BE2C (cell line): ENCODE data around the gene LPCAT3.

Experiments used
- DNase-seq: peaks from one replicate; pipeline ENCODE4 v3.0.0-alpha.2; 2020
- H3K27me3 ChIP-seq: fragments of 250-450 bp; sonication (Bioruptor Pico); 2 replicates; pipeline ENCODE4 v1.5.1; 2020; ENCODE audit warnings: mild to moderate bottlenecking
- H3K36me3 ChIP-seq: fragments of 250-450 bp; sonication (Bioruptor Pico); 2 replicates; pipeline ENCODE4 v1.5.1; 2020; ENCODE audit warnings: mild to moderate bottlenecking
- H3K4me1 ChIP-seq: fragments of 250-450 bp; sonication (Bioruptor Pico); 2 replicates; pipeline ENCODE4 v1.5.1; 2020
- H3K4me3 ChIP-seq: 2 replicates; pipeline ENCODE4 v1.5.1; 2011; ENCODE audit warnings: low read depth, low read length
- H3K9me3 ChIP-seq: fragments of 250-450 bp; sonication (Bioruptor Pico); 2 replicates; pipeline ENCODE4 v1.5.1; 2020
- TF ChIP-seq, protein P1 (sequence below): IDR thresholded peaks from 2 replicates; pipeline ENCODE4 v1.5.1; 2012; ENCODE audit warnings: mild to moderate bottlenecking, low read depth, low read length

Gene LPCAT3

DNA sequence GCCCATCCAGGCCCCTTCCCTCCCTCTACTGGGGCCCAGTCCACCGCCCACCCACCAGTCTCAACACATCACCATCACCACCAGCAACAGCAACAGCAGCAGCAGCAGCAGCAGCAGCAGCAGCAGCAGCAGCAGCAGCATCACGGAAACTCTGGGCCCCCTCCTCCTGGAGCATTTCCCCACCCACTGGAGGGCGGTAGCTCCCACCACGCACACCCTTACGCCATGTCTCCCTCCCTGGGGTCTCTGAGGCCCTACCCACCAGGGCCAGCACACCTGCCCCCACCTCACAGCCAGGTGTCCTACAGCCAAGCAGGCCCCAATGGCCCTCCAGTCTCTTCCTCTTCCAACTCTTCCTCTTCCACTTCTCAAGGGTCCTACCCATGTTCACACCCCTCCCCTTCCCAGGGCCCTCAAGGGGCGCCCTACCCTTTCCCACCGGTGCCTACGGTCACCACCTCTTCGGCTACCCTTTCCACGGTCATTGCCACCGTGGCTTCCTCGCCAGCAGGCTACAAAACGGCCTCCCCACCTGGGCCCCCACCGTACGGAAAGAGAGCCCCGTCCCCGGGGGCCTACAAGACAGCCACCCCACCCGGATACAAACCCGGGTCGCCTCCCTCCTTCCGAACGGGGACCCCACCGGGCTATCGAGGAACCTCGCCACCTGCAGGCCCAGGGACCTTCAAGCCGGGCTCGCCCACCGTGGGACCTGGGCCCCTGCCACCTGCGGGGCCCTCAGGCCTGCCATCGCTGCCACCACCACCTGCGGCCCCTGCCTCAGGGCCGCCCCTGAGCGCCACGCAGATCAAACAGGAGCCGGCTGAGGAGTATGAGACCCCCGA is 81.4 kb downstream of the LPCAT3 start:
- Histone ChIP-seq H3K36me3 (peaks cover 39% of the 10 kb centered on the region), H3K4me1 (peaks cover 3% of the 10 kb centered on the region; the same call in 1 of the 2 replicates), H3K27me3 (no peaks in the 10 kb centered on the region), H3K9me3 (no peaks in the 10 kb centered on the region), H3K4me3 (peak overlapping the region; percentile 86)
- peak; percentile 46 for DNase-seq
- TF ChIP-seq, protein P1, sequence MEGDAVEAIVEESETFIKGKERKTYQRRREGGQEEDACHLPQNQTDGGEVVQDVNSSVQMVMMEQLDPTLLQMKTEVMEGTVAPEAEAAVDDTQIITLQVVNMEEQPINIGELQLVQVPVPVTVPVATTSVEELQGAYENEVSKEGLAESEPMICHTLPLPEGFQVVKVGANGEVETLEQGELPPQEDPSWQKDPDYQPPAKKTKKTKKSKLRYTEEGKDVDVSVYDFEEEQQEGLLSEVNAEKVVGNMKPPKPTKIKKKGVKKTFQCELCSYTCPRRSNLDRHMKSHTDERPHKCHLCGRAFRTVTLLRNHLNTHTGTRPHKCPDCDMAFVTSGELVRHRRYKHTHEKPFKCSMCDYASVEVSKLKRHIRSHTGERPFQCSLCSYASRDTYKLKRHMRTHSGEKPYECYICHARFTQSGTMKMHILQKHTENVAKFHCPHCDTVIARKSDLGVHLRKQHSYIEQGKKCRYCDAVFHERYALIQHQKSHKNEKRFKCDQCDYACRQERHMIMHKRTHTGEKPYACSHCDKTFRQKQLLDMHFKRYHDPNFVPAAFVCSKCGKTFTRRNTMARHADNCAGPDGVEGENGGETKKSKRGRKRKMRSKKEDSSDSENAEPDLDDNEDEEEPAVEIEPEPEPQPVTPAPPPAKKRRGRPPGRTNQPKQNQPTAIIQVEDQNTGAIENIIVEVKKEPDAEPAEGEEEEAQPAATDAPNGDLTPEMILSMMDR = no peak

DNA sequence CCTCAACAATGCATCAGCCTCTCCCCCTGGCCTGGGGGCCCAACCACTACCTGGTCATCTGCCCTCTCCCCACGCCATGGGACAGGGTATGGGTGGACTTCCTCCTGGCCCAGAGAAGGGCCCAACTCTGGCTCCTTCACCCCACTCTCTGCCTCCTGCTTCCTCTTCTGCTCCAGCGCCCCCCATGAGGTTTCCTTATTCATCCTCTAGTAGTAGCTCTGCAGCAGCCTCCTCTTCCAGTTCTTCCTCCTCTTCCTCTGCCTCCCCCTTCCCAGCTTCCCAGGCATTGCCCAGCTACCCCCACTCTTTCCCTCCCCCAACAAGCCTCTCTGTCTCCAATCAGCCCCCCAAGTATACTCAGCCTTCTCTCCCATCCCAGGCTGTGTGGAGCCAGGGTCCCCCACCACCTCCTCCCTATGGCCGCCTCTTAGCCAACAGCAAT is 82.1 kb downstream of the LPCAT3 start:
- Histone ChIP-seq H3K4me1 (peaks cover 3% of the 10 kb centered on the region; the same call in 1 of the 2 replicates), H3K36me3 (peaks cover 35% of the 10 kb centered on the region), H3K9me3 (no peaks in the 10 kb centered on the region), H3K4me3 (no peak overlapping the region), H3K27me3 (no peaks in the 10 kb centered on the region)
- DNase-seq = no peak
- TF ChIP-seq, protein P1 = no peak

DNA sequence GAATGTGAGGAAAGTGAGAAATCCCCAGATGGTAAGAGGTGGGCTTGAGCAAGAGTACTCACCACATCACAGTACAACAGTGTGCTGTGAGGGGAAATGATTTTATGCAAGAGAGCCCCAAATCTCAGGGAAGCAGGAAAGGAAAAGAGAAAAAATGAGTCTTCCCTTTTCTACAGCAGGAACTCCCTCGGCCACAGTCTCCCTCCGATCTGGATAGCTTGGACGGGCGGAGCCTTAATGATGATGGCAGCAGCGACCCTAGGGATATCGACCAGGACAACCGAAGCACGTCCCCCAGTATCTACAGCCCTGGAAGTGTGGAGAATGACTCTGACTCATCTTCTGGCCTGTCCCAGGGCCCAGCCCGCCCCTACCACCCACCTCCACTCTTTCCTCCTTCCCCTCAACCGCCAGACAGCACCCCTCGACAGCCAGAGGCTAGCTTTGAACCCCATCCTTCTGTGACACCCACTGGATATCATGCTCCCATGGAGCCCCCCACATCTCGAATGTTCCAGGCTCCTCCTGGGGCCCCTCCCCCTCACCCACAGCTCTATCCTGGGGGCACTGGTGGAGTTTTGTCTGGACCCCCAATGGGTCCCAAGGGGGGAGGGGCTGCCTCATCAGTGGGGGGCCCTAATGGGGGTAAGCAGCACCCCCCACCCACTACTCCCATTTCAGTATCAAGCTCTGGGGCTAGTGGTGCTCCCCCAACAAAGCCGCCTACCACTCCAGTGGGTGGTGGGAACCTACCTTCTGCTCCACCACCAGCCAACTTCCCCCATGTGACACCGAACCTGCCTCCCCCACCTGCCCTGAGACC is 82.7 kb downstream of the LPCAT3 start:
- Histone ChIP-seq H3K27me3 (no peaks in the 10 kb centered on the region), H3K4me1 (peaks cover 3% of the 10 kb centered on the region; the same call in 1 of the 2 replicates), H3K9me3 (no peaks in the 10 kb centered on the region), H3K4me3 (no peak overlapping the region), H3K36me3 (peaks cover 37% of the 10 kb centered on the region)
- no peak for DNase-seq
- TF ChIP-seq, protein P1 = no peak

DNA sequence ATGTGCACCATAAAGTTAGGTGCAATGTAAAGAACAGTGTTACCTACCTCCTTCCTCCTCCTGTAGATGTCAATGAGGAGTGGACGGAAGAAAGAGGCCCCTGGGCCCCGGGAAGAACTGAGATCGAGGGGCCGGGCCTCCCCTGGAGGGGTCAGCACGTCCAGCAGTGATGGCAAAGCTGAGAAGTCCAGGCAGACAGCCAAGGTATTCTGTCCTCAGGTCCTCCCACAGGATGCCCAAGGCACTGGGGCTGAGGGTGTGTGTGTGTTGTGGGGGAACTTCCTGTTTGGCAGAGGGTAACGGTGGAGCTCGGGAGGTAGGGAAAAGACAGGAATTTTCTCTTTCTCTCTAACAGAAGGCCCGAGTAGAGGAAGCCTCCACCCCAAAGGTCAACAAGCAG is 84.2 kb downstream of the LPCAT3 start:
- TF ChIP-seq, protein P1 = no peak
- DNase-seq = no peak
- Histone ChIP-seq H3K9me3 (no peaks in the 10 kb centered on the region), H3K4me3 (no peak overlapping the region), H3K4me1 (peaks cover 9% of the 10 kb centered on the region), H3K36me3 (peaks cover 36% of the 10 kb centered on the region), H3K27me3 (no peaks in the 10 kb centered on the region)

DNA sequence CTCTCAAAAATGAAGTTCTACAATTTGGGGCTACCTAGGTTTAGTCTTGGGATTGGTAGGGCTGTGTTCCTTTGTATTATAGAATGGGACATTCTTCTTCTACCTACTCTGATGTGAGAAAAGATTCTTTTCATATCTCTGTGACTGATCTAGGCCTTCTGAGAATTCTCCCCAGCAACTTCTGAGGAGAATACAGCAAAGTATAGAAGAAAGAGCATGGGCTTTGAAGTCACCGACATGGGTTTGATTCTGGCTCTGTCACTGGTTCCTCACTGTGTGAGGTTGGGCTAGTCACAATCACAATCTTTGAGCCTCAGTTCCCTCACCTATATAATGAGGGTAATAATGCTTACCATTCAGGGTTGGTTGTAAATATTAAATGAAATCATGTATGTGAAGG is 85.5 kb downstream of the LPCAT3 start:
- no peak for DNase-seq
- no peak overlapping the region for H3K4me3 ChIP-seq
- TF ChIP-seq, protein P1 = no peak
- H3K36me3 ChIP-seq = peaks cover 32% of the 10 kb centered on the region
- H3K4me1 ChIP-seq = peaks cover 9% of the 10 kb centered on the region
- H3K9me3 ChIP-seq = no peaks in the 10 kb centered on the region
- no peaks in the 10 kb centered on the region for H3K27me3 ChIP-seq
